HG03439 (cell line): ENCODE results near the gene CPSF7.
"Not testable (repeated sequence)": the region's sequence is repeated elsewhere in the genome, so short reads cannot be mapped to it uniquely, and the experiment has no call there.

Experiments used
- ATAC-seq: cut with Tn5 transposase; IDR thresholded peaks from one replicate; pipeline ENCODE4 v1.9.1; 2021; ENCODE audit warnings: mild to moderate bottlenecking, moderate library complexity; ENCODE audit not compliant: unreplicated experiment

CPSF7 gene, protein sequence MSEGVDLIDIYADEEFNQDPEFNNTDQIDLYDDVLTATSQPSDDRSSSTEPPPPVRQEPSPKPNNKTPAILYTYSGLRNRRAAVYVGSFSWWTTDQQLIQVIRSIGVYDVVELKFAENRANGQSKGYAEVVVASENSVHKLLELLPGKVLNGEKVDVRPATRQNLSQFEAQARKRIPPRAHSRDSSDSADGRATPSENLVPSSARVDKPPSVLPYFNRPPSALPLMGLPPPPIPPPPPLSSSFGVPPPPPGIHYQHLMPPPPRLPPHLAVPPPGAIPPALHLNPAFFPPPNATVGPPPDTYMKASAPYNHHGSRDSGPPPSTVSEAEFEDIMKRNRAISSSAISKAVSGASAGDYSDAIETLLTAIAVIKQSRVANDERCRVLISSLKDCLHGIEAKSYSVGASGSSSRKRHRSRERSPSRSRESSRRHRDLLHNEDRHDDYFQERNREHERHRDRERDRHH

DNA sequence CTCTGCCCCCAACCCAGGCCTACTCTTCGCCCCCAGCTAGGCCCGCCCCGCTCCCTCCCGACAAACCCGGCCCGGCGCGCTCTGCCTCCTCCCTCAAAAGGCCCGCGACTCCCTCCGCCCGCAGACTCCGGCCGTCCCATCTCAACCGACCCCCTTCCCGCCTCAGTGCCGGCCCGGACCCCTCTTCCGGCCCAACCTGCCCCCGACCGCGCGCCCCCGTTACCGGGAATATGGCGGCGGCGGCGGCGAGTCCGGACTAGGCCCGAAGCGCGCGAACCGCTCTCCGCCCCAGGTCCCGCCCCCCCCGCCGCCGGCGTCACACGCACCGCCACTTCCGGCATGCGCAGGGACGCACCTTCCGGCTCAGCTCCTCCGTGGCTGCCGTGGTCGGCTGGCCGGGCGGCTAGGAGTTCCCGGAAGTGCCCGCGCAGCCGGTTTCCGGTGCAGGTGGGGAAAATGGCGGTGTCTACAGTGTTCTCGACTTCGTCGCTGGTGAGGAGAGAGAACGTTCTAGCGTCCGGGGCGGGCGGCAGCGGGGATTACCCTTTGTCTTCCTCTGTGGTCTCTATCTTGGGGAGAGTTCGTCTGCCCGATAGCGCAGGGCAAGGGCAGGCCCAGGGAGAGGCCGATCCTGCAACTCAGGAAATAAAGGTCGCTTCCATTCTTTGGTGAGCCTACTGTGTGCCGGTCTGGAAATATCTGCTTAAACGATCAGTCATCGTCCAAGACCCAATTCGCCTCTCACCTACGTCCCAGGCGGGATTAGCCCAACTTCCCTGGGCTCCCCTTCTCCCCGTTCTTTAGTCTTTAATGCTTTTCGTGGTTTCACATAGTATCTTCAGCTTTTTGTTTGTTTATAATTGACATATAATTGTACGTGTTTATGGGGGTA is at the start of gene CPSF7, which contains the start of gene SDHAF2:
CPSF7 (minus strand) TSS at position 285 of the 892 bp plus-strand sequence. CDS start 740 bp downstream, outside the sequence.
SDHAF2 (plus strand) TSS at position 434 of the 892 bp plus-strand sequence; CDS start at position 457, 23 bp downstream.
- ATAC-seq: peak; percentile 87

DNA sequence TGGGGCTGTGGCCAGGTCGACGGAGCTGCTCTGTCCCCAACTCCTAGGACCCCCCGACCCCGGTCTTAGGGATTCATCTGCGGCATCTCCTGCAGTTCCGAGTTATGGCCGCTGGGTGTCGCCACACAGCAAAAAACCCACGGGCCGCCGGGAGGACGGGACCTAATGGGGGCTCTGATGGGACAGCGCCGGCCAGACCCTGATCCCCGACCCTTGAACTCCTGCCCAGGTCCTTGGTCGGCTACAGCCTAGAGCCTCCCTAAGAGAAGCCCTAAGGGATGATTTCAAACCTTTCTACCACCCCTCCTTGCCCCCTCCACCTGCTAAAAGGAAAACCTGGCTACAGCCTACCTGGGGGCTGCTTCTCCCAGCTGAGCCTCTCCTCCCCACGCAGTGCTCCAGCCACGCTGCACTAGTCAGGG is 48.0 kb upstream of the CPSF7 start:
- ATAC-seq: no peak

DNA sequence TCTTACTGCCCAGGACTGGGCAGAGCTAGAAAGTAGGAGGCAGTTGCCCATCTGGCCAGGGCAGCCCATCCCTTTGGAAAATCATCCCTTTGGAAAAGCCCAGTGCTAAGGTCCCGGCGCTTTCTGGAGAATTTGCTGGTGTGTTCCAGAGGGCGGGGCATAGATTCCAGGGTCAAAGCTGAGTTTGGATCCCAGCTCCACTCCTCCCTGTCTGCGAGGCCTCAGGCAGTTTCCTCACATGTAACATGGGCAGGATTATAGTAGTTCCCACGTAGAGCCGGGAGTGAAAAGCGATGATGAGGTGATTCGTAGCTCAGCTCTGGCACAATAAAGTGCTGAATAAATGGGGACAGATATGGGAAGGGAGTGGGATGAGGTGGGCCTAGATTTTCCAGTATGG is 47.4 kb upstream of the CPSF7 start:
- no peak for ATAC-seq

DNA sequence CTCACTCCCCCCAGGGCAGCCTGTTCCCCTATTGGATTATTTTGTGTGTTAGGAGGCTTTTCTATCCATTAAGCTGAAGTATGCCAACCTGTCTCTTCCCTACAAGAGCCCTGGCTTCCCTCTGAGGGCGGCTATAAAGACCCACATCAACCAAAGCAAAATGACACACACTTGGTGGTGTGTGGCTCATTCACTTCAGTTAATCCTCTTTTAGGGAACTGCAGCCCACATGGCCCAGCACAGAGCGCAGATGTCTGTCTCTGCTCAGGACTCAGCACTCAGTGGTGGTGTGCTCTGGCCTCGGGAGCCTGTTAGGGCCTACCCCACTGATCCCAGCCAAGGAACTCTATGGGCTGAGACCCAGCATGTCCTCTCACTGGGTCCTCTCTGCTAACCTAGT is 46.6 kb upstream of the CPSF7 start:
- ATAC-seq: no peak

DNA sequence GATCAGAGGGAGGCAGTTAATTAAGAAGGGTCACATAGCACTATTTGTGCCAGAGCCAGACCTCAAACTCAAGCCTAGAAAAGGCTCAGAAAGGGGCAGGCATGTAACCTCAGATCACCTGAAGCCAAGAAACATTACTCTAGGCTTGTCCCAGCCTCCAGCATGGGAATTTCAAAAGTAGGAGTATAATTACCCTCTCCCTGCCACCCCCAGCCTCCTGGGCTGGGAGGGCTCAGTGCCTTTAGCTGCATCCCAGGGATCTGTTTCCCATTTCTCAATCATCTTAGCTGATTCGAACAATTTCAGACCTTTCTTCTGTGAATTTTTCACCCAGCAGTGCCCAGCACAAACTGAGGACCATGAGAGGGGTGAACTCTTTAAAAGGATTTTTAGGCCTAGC is 45.7 kb upstream of the CPSF7 start:
- ATAC-seq: no peak

DNA sequence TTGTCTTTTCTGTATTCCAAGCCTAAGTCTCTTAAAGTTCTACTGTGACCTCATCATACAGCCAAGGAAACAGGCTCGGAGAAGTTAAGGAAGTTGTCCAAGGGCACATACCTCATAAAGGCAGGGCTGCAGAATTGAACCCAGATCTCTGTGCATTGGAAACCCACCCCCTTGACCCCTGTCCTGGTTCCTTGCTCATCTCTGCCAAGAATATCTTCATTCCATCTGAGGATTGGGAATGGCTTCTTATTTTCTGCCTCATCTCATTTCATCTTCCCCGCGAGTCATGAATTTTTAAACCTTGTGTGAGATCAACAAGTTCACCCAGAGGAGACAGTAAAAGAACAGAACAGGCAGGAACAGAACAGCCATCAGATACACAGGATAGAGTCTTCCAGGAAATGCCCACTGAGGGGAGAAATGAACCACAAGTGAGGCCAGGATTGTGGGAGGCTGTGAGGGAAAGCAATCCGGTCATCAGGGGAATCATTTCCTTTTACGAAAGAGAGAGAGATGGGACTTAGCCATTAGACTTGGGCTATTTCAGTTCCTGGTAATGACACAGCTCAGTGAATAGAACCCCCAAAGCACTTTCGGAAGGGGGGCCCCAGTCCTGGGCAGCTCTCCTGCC is 44.4 kb upstream of the CPSF7 start:
- ATAC-seq: no peak

DNA sequence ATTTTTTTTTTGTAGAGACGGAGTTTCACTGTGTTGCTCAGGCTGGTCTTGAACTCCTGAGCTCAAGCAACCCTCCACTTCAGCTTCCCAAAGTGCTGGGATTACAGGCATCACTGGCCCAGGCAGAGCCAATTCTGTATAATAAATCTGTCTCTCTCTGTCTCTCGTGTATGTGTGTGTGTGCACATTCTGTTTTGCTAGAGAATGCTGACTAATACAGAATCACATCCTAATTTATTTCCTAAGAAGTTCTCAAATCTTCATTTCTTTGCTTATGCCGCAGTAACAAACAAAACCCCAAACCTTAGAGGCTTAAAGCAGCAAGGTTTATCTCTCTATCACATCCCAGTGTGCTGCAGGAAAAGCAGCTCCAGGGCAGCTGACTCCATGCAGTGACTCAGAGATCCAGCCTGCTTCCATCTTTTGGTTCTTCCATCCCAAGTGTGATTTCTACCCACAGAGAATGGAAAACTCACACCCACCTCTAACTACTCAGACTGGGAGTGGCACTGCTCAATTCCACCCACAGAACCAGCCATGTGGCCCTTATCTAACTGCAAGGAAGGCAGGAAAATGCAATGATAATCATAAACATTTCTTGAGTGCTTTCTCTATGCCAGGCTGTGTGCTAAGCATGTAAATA is 43.7 kb upstream of the CPSF7 start:
- ATAC-seq: no peak

DNA sequence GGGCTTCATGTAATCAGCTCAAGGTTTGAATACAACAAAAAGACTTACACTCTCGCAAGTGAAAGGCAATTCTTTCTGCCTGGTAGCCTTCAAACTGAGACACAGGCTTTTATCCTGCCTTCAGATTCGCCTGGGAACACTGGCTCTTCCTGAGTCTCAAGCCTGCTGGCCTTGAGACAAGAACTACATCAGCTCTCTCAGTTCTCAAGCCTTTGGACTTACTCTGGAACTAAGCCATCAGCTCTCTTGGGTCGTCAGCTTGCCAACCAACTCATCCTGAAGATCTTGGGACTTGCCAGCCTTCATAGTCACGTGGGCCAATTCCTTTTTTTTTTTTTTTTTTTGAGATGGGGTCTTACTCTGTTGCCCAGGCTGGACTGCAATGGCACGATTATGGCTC is 43.1 kb upstream of the CPSF7 start:
- no peak for ATAC-seq

DNA sequence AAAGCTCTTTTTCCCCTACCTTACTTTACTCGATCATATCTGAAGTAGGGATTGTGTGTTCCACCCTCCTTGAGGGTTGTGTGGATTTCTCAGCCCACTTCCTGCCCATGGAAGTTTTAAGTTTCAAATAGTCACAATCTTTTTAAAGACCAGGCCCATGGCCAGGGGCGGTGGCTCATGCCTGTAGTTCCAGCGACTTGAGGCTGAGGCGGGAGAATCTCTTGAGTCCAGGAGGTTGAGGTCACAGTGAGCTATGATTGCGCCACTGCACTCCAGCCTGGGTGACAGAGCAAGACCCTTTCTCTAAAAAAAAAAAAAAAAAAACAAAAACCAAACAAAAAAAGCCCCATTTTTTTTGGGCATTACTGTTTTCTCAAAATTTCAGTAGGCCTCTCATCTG is 42.5 kb upstream of the CPSF7 start:
- ATAC-seq: no peak

DNA sequence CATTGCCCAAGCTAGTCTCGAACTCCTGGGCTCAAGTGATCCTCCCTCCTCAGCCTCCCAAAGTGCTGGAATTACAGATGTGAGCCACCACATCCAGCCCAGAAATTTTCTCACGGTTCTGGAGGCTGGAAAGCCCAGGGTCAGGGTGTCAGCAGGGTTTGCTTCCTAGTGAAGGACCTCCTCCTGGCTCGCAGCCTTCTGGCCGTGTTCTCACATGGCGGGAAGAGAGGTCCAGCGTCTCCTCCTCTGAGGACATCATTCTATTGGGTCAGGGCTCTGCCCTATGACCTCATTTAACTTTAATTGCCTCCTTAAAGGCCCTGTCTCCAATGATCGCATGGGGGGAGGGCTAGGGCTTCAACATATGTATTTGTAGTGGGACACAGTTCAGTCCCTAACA is 38.2 kb upstream of the CPSF7 start:
- ATAC-seq: no peak

DNA sequence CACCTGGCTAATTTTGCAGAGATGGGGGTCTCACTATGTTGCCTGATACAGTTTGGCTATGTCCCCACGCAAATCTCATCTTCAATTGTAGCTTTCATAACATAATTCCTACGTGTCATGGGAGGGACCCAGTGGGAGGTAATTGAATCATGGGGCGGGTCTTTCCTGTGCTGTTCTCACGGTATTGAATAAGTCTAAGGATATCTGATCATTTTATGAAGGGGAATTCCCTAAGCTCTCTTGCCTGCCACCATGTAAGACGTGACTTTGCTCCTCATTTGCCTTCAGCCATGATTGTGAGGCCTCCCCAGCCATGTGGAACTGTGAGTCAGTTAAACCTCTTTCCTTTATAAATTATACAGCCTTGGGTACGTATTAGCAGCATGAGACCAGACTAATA is 37.8 kb upstream of the CPSF7 start:
- not testable (repeated sequence) for ATAC-seq

DNA sequence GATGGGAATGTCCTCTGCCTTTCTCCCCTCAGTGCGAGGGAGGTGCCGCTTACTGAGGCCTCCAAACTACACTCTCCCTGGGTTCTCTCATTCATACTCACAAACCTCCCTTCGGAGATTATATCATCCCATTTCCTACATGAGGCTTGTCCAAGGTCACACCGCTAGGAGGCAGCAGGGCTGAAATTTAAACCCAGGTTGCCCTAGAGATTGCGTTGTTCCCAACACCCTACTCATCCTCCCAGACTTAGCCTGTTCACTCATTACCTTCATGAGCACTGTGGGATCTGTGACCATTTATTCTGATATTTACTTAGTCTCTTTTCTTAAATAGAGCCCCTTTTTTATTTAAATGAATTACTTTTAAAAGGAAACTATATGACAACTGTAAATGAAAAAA is 31.2 kb upstream of the CPSF7 start:
- ATAC-seq: no peak

DNA sequence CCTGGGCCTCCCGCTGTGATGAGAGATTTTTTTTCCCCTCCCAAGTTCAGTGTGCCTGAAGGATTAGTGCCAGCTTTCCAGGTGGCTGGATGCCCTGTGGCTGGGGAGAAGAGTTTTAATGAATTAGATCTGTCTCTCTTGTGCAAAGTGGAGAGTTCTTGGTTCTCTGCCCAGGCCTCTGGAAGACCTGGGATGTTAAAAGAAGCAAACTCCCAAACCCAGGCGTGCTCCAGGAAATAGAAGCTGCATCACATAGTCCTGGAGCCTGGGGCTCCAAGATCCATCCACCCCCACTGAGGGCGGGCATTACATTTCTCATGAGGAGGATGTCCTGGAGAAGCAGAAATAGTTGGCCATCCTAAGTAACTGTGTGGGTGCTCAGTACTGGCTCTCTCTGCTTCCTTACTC is 30.7 kb upstream of the CPSF7 start:
- no peak for ATAC-seq

DNA sequence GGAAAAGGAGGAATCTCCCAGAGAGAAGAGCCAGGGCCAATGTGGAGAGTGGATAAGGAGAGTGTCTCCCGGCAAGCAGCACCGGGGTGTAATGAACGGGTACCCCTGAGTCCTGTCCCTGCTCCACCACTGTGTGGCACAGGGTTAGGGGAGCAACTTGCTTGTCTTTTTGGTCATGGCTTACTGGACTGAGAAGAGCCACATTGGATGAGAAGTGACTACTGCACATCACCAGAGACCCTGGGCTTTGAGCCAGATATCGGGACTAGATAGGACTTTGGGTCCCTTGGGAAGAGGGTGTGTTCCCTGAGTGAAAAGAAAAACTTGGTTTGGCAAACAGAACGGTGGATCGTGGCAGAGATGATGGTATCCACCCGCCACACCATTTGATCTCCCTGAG is 24.7 kb upstream of the CPSF7 start:
- no peak for ATAC-seq

DNA sequence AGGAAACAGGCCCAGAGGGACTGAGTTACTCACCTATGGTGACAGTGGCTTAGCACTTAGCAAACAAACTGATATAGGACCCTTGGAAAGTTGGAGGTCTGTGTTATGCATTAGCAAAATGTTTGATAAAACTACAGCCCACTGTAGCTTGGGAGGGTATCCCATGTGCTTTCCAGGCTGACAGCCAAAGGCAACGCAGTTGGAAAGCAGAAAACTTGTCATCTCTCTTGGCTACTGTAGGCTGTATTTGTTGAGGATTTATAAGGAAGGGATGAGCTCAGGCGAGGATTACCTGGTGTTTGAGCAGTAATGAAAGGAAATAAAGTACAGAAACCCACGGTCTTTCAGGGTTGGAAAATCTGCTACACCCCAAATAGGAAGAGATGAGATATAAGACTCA is 23.9 kb upstream of the CPSF7 start:
- ATAC-seq: no peak

DNA sequence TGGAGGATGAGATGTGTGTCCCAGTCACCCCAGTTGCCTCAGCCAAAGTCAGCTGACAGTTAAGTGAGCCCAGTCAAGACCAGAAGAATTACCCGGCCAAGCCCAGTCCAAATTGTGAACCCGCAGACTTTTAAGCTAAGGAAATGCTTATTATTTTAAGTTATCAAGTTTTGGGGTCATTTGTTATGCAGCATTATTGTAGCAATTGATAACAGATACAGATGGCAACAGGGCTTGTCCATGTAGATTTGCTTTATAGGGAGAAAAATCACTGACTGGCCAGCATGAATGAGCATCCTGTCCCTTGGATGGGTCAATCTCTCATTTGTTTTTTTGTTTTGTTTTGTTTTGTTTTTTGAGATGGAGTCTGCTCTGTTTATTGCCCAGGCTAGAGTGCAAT is 23.1 kb upstream of the CPSF7 start:
- no peak for ATAC-seq

DNA sequence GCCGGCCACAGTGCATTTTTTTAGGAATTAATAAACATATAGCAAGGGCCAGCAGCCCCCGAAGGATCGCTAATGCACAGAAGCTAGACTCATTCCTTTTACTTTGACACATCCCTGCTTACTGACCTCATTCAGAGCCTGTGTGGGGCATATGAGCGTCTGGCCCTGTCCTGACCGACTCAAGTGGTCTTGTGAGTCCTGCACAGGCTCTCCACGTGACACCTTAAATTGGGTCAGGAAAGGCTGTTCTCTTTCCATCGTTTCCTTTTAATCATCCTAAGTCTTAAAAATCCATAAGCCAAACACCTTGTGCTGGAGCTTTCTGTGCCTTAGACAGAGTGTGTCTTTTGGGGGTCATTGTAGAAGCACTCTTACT is 18.8 kb upstream of the CPSF7 start:
- no peak for ATAC-seq

DNA sequence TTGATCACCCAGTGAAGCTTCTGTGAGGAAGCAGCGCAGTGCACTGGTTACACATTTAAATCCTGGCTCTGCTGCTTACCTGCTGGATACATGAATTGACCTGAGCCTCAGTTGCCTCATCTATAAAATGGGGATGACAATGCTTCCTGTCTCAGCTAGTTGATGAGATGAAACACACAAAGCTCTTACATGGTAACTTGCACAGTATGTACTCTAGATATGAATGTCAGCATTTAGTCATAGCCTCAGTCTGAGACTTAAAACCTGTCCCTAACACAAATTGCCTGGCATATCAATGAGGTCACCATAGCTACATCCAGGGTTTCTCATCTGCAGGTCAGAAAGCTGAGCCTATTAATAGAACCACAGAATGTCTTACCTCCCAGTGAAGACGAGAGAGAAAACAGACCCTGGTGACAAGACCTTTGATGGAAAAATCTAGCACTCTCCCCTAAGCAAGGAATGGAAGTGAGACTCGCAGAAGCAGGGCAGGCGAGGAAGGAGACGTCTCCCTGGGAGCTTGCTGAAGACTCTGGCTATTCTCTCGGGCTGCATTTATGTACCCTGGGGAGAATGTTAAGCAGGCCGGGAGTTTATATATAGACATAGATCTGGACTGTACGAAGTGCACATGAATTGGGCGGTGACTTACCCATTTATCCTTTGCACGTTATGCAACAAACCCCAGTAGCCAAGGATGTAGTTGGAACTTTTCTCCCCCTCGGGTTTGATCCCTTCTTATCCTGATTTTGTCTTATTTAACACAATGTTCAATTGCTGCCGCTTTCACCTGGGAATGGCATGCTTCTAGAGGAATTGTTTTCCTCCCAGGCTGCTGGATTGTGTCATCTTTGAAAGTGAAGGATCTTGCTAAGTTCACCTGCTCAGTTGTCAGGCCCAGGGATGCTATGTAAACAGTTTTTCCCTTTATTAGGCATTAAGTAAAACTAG is 18.1 kb upstream of the CPSF7 start:
- ATAC-seq: no peak

DNA sequence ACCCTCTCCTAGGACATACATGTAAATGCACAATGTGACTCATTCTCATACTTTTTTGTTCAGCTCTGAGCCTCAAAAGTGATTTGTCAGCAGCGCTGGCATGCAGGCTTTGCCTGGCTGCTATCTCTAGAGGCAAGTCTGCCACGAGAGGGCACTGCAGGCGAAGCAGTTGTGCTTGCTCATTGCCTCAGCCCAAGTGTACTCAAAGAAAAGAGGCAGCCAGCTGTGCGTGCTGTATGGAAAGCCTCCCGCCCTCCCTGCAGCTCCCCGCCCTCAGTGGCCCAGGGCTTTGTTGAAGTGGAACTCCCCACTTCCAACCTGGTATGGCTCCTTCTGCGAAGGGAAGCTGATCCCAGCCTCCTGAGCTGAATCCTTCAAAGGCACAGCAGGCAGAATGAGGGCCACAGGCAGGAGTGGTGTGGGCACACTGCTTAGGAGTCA is 16.5 kb upstream of the CPSF7 start:
- peak; percentile 71 for ATAC-seq

DNA sequence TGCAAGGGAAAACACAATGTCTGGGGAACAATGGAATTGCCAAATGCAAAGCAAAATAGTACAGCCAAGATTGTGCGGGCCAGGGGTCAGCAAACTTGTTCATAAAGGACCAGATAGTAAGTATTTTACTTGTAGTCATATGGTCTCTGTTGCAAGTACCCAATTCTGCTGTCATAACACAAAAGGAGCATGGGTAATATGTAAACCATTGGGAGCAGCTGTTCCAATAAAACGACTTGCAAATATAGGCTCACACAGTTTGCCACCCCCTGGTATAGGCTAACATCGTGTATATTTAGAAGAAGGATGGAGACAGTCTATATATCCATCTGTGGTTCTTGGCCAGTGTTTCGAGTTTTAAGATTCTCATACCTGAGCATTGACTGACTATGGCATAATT is 15.7 kb upstream of the CPSF7 start:
- no peak for ATAC-seq
